T-helper 2 cell treated with Interferon-gamma antibody and Interleukin-4, amounts not matched to agents 100 ng/mL and 5 ng/mL, for 36 hours (primary cell): ENCODE results near the gene CFAP97D2. TPM values are rescaled to one million over a fixed set of nuclear protein-coding genes. Genes with fewer than 3 reads are reported as not detected.
"Not testable (repeated sequence)": the region's sequence is repeated elsewhere in the genome, so short reads cannot be mapped to it uniquely, and the experiment has no call there.

Experiments
- intact Hi-C: fragments of 100-400 bp; cut with micrococcal nuclease; formaldehyde crosslinking; loops from one replicate; pipeline ENCODE4 v1.15.1; 2023
- total RNA-seq: library from RNA; stranded (reverse); gene quantifications from 2 replicates; pipeline ENCODE4 v1.2.3, GENCODE V29; 2022

Gene CFAP97D2
- total RNA-seq, 1 donor from 2014 or later: not detected

DNA sequence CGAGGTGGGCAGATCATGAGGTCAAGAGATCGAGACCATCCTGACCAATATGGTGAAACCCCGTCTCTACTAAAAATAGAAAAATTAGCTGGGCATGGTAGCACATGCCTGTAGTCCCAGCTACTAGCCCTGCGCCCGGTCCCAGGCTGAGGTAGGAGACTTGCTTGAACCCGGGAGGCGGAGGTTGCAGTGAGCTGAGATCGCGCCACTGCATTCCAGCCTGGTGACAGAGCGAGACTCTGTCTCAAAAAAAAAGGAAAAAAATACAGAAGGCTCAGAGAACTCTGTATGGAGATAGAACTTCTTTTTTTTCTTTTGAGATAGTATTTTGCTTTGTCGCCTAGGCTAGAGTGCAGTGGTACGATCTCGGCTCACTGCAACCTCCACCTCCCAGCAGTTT lies 85.3 kb downstream of the CFAP97D2 start:
- intact Hi-C loops: not testable (repeated sequence)

DNA sequence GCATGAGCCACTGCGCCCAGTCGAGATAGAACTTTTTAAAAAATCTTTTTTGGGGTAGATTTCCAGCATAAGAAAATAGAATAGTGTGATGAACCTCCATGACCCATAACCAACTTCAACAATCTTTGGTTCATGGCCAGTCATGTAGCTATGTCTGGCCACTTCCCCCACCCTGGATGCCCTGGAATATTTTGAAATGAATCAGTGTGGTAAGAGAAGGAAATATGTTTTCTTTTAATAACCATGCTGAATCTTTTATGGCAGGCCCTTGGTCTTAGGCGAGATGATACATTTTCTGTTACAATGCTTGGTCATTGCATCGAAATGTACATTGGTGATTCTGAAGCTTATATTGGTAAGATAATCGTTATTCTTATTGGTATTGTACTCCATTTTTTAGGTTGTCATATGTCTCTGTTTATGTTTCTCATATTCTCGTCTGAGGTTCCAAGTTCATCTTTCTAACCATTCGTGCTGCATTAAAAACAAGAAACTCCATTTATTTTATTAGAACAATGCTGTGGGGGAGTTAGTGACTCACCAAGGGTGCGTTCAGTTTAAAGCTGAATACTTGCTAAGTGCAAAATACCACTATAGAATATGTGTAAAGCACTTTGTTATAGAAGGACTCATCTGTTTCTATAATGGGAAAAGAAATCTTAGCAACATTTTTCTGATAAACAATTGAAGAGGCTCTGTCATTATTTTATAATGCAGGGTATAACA lies 86.0 kb downstream of the CFAP97D2 start:
- intact Hi-C loops: no loop called here

DNA sequence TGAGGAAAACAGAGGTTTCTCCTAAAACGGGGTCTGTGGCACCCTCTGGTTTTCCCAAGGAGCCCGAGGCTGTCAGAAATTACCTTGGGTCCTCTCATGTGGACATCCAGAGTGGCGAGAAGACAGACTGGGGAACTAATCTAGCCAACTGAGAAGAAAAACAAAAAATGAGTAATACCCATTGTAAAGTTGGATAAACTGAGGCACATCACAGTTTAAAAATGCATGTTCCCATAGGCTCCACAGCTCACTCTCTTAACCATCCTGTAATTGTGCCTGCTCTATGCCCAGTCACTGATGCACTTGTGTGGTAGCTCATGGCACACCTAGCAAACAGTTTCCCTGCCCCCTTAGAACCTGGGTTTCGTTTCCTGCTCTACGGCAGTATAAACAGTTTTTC lies 87.2 kb downstream of the CFAP97D2 start:
- intact Hi-C loops: no loop called here

DNA sequence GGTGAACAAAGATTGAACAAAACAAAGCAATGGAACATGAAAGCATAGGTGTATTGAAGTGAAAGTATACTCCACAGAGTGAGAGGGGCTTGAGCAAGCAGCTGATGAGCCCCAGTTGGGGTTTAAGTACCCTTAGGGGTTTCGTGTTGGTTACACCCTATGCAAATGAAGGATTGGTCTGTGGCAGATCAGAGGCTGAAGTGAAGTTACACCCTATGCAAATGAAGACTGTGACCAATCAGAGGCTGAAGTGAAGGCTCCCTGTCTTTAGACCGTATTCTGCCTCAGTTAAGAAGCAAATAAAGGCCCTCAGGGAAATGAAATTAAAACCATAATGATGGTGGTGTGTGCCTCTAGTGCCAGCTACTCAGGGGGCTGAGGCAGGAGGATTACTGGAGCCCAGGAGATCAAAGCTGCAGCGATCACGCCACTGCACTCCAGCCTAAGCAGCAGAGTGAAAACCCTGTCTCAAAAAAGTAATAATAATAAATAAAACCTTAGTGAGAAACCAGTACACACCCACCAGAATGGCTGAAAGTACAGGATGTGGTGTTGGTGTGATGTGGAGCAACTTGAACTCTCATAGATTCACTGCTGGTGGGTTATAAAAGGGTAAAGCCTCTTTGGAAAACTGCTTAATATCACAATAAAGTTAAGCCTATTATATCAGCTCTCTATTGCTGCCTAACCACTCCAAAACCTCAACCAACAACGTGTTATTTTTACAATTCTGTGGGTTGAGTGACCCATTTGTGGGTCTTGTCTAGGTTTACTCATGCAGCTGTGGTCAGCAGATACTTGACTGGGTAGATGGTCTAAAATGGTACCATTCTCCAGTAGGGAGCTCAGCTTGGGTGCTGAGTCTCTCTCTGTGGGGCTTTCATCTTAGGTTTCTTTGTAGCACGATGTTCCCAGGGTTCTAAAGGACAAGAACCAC lies 89.6 kb downstream of the CFAP97D2 start:
- intact Hi-C loops: no loop called here

DNA sequence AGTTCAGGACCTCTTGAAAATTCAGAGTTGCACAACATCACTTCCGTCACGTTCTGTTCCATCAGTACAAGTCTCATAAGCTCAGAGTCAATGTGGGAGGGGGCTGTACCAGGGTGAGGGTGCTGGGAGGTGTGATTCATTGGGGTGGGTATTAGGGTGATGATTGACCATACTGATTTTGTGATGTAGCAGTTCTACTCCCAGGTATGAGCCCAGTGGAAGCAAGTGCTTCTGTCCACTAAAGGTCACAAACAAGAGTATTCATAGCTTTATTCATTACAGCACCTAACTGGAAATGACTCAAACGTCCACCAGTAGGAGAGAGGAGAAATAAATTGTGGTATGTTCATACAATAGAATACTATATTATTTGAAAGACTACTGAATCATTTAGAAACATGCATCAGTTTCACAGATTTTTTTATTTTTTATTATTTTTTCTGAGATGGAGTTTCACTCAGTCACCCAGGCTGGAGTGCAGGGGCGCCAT lies 90.3 kb downstream of the CFAP97D2 start:
- intact Hi-C loops: no loop called here

Other genes starting within 250 kb of the CFAP97D2 start
- gene C13orf46, start 205.2 kb upstream of the CFAP97D2 start, total RNA-seq: 4.1 and 4.5 TPM in 2 replicates
- 83.6 and 84.2 TPM in 2 replicates for gene RASA3, start 46.6 kb upstream of the CFAP97D2 start, total RNA-seq
- 70.6 and 73.8 TPM in 2 replicates for gene CDC16, start 55.6 kb downstream of the CFAP97D2 start, total RNA-seq
- gene UPF3A, start 102.3 kb downstream of the CFAP97D2 start, total RNA-seq: 58.8 and 62.4 TPM in 2 replicates
- gene CHAMP1, start 135.2 kb downstream of the CFAP97D2 start, total RNA-seq: 38.1 and 38.8 TPM in 2 replicates